ENCODE data around the gene GPR89B.
"Not testable (repeated sequence)": the region's sequence is repeated elsewhere in the genome, so short reads cannot be mapped to it uniquely, and the experiment has no call there.

DNA sequence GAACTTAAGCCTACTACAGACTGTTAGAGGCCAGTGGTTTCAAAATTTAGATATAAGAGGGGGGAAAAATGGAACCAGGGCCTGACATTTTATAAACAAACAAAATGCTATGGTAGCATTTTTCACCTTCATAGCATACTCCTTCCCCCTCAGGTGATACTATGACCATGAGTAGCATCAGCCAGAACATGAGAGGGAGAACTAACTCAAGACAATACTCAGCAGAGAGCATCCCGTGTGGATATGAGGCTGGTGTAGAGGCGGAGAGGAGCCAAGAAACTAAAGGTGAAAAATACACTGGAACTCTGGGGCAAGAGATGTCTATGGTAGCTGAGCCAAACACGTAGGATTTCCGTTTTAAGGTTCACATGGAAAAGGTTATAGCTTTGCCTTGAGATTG is 64.7 kb downstream of the GPR89B start:
- TF ChIP-seq EZH2 (IDR thresholded peaks at IDR 0.05; ENCODE audit: low read length, missing control alignments) = not testable (repeated sequence)
- TF ChIP-seq, protein P1, sequence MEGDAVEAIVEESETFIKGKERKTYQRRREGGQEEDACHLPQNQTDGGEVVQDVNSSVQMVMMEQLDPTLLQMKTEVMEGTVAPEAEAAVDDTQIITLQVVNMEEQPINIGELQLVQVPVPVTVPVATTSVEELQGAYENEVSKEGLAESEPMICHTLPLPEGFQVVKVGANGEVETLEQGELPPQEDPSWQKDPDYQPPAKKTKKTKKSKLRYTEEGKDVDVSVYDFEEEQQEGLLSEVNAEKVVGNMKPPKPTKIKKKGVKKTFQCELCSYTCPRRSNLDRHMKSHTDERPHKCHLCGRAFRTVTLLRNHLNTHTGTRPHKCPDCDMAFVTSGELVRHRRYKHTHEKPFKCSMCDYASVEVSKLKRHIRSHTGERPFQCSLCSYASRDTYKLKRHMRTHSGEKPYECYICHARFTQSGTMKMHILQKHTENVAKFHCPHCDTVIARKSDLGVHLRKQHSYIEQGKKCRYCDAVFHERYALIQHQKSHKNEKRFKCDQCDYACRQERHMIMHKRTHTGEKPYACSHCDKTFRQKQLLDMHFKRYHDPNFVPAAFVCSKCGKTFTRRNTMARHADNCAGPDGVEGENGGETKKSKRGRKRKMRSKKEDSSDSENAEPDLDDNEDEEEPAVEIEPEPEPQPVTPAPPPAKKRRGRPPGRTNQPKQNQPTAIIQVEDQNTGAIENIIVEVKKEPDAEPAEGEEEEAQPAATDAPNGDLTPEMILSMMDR (conservative IDR thresholded peaks at IDR 0.05 in 1 of 2, IDR thresholded peaks at IDR 0.05 in 1 of 2; ENCODE audit: low read depth in 1 of 2, low read length in 2 of 2) = not testable (repeated sequence)
